Measurements from ENCODE around the gene ANKRD2. TPM values are rescaled to one million over a fixed set of nuclear protein-coding genes. Genes with fewer than 3 reads are reported as not detected.
"Not testable (repeated sequence)": the region's sequence is repeated elsewhere in the genome, so short reads cannot be mapped to it uniquely, and the experiment has no call there.

ANKRD2 gene
- total RNA-seq, 1 experiment from 2014 or later: not detected

GRCh38 chr10:97571622-97572021 lies 957 bp upstream of the ANKRD2 start:
- peak; percentile 65 for DNase-seq (ENCODE audit: low spot score)

GRCh38 chr10:97573021-97573420 lies 442 bp downstream of the ANKRD2 start:
- no peak for DNase-seq (ENCODE audit: low spot score)

- DNase-seq (ENCODE audit: low spot score): no peak
Measured at GRCh38 chr10:97573672-97574071, 1.1 kb downstream of the ANKRD2 start.

- peak; percentile 96 for DNase-seq (ENCODE audit: low spot score)
Measured at GRCh38 chr10:97574374-97575126, 2.0 kb downstream of the ANKRD2 start.

GRCh38 chr10:97575127-97575668 lies 2.6 kb downstream of the ANKRD2 start:
- no peak for DNase-seq (ENCODE audit: low spot score)

- DNase-seq (ENCODE audit: low spot score): not testable (repeated sequence)
Measured at GRCh38 chr10:97576487-97576886, 3.9 kb downstream of the ANKRD2 start.

GRCh38 chr10:97577701-97578100 lies 5.1 kb downstream of the ANKRD2 start:
- DNase-seq (ENCODE audit: low spot score): no peak

- no peak for DNase-seq (ENCODE audit: low spot score)
Measured at GRCh38 chr10:97578171-97578844, 5.7 kb downstream of the ANKRD2 start.

- no peak for DNase-seq (ENCODE audit: low spot score)
Measured at GRCh38 chr10:97580421-97581367, 8.1 kb downstream of the ANKRD2 start.

GRCh38 chr10:97582169-97582568 lies 9.6 kb downstream of the ANKRD2 start:
- no peak for DNase-seq (ENCODE audit: low spot score)

GRCh38 chr10:97583476-97583875 lies 10.9 kb downstream of the ANKRD2 start:
- no peak for DNase-seq (ENCODE audit: low spot score)

- peak; percentile 58 for DNase-seq (ENCODE audit: low spot score)
Measured at GRCh38 chr10:97584060-97584797, 11.7 kb downstream of the ANKRD2 start, which contains the start of gene HOGA1. Gene HOGA1, plus strand, starts transcription at chr10:97584389. Its CDS starts 315 bp downstream, at chr10:97584704.

- DNase-seq (ENCODE audit: low spot score): no peak
Measured at GRCh38 chr10:97584798-97585438, 12.3 kb downstream of the ANKRD2 start.

GRCh38 chr10:97585439-97585811 lies 12.8 kb downstream of the ANKRD2 start:
- no peak for DNase-seq (ENCODE audit: low spot score)

GRCh38 chr10:97587183-97587582 lies 14.6 kb downstream of the ANKRD2 start:
- DNase-seq (ENCODE audit: low spot score): no peak

GRCh38 chr10:97589479-97589878 lies 16.9 kb downstream of the ANKRD2 start, which contains the start of gene C10orf62:
Gene C10orf62, plus strand, starts transcription at chr10:97589721. Its CDS starts 177 bp downstream, at chr10:97589898.
- DNase-seq (ENCODE audit: low spot score): no peak

GRCh38 chr10:97590082-97590747 lies 17.6 kb downstream of the ANKRD2 start:
- DNase-seq (ENCODE audit: low spot score): no peak

GRCh38 chr10:97590748-97591495 lies 18.3 kb downstream of the ANKRD2 start:
- no peak for DNase-seq (ENCODE audit: low spot score)

- no peak for DNase-seq (ENCODE audit: low spot score)
Measured at GRCh38 chr10:97593421-97593820, 20.8 kb downstream of the ANKRD2 start.
